GM12892 (cell line): ENCODE measurements around the gene CD276.

Experiments
- DNase-seq: peaks from one replicate; pipeline ENCODE4 v3.0.0; 2011; ENCODE audit not compliant: insufficient read length
- FAIRE-seq: peaks from 2 replicates; lab custom pipeline; 2011; peaks lifted over from hg19 to GRCh38; lab: Jason Lieb, UNC
- POLR2A ChIP-seq: IDR thresholded peaks from 2 replicates; pipeline ENCODE4 v1.6.1; 2011; ENCODE audit warnings: low read depth, low read length, control low read depth
- POLR2AphosphoS5 ChIP-seq: IDR thresholded peaks from 2 replicates; pipeline ENCODE4 v1.6.1; 2011; ENCODE audit warnings: low read depth, low read length, control low read depth
- TAF1 ChIP-seq: IDR thresholded peaks from 2 replicates; pipeline ENCODE4 v1.6.1; 2011; ENCODE audit warnings: low read depth, mild to moderate bottlenecking, control low read depth, low read length, borderline replicate concordance

Gene CD276

DNA sequence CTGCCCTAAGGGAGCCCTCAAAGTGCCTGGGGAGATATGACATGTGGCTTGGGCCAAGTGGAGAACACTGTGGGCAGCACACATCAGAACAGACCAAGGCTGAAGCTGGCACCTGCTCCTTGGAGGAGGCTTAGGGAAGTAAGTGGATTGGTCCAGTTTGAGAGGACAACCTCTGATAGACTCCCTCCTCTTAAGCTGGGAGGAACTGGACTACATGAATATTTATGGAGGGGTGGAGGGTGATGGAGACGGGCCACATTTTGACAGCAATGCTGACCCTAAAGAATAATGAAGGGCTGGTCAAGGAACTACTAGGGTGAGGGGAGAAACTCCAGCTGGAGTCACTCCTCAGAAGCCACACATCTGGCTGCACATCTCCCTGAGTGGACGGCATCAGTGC is 6.5 kb upstream of the CD276 start:
- no peak for DNase-seq
- no peak for FAIRE-seq
- TF ChIP-seq POLR2A (no peak), POLR2AphosphoS5 (no peak), TAF1 (no peak)

DNA sequence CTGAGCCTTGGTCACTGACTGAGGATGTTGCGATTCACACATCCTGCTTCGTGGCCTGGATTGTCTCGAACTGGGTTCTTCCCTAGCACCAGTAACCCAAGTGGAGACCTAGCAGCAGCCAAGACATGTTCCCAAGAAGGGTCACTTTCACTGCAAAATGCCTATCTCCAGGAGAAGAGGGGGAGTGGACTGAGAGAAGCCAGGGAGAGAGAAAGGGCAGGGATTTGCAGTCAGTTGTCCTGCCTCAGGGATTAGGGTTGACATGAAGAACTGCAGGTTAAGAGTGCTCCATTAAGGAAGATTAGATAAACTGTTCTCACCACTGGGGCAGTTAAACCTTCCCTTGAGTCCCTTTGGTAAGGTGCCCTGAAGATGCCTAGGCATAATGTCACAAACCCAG is 5.7 kb upstream of the CD276 start:
- no peak for DNase-seq

DNA sequence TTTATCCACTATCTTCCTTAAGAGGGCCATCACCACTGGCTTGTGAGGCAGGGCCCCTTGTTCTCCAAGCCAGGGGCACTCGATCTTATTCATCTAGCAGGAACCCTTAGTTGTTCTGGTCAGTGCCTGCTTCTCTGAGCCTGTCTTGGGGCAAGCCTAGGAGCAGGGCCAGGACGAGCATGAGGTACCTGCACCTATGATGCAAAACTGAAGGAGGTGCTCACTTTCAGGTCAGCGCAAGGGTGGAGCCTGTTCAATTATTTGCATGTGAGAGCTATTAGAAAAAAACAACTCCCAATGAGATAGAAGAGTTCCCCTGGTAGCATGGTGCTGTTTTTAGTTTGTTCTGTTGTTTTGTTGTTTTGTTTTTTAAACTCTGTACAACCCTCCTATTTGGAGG is 5.0 kb upstream of the CD276 start:
- FAIRE-seq: no peak
- no peak for DNase-seq
- TF ChIP-seq POLR2AphosphoS5 (no peak), POLR2A (no peak), TAF1 (no peak)

More for the DNA sequence above, 5.7 kb upstream of the CD276 start:
- TF ChIP-seq TAF1 (no peak), POLR2A (no peak), POLR2AphosphoS5 (no peak)
- no peak for FAIRE-seq

DNA sequence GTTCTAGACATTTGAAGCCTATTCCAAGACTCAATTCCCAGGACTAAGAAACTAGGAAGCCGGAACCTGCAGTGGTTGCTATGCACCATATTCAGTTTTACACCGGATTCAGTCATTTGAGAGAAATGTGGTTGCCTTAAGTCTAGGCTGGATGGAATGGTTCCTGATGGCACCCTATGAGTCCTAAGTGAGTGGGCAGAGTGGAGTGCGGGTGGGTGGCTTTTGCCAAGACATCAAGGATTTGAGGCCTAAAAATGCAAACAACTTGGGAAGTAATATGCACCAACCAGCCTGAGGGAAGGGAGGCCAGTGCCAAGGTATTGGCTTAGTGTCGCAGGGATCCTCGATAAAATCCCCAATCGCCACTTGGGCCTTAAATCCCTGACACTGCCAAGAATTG is 4.2 kb upstream of the CD276 start:
- DNase-seq (no peak), FAIRE-seq (no peak)
- TF ChIP-seq TAF1 (no peak), POLR2A (no peak), POLR2AphosphoS5 (no peak)

DNA sequence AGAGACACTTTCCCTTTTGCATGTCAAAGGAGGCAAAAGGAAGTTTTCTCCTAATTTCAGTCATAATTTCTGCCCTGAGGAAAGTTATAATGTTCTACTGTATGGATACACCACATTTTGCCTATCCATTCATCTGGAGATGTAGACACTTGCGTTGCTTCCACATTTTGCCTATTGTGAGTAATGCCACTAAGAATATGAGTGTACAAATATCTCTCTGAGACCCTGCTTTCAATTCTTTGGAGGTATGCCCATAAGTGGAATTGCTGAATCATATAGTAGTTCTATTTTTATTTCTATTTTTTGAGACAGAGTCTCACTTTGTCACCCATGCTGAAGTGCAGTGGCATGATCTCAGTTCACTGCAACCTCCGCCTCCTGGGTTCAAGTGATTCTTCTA is 3.6 kb upstream of the CD276 start:
- FAIRE-seq (no peak), DNase-seq (no peak)
- no peak for TF ChIP-seq POLR2A
- no peak for TF ChIP-seq POLR2AphosphoS5
- no peak for TF ChIP-seq TAF1

DNA sequence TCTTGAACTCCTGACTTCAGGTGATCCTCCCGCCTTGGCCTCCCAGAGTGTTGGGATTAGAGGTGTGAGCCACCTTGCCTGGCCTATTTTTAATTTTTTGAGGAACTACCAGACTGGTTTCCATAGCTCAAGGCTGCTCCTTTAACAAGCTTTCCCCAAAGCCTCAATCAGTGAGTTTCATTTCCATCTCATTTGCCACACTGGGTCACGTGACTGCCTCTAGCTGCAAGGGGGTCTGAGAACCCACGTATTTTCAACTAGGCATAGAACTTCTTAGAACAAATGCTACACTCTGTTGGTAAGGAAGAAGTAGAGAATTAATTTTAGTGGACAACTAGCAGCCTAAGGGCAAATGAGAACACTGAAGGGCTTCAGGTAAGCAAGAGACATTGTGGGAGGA is 3.1 kb upstream of the CD276 start:
- DNase-seq (no peak), FAIRE-seq (no peak)
- no peak for TF ChIP-seq TAF1
- no peak for TF ChIP-seq POLR2AphosphoS5
- no peak for TF ChIP-seq POLR2A

DNA sequence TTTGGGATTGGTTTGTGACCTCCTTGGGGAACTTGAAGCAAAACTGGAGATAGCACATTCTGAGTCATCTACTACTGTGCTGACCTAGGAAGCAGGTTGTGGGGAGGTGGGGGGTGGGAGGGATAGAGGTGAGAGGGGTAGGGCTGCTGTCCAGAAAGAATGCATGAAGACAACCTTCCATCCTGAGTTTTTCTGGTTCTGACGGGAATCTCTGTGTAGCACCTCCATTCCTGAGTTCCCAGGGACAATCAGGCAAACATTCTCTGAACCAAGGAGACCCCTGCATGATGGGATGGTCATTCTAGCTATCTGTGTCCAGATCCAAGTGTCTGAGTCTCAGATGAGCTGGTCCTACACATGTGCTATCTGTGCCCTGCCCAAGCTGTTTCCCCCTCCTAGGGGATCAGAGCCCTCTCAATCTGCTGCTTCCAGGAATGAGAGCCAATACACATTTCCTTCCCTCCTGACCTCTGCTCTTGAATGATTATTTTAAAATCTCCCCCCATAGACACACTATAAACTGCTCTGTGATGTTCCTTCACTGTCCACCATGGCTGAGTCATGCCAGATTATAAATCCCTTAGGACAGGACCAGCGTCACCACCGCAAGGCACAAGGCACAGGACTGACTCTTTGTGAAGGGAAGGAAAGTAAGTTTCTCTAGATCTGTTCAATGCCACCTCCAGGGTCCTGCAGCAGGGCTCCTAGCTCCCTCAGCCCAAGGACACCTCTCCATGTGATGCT is 2.2 kb upstream of the CD276 start:
- no peak for TF ChIP-seq POLR2A
- TF ChIP-seq TAF1: no peak
- no peak for TF ChIP-seq POLR2AphosphoS5
- no peak for DNase-seq
- FAIRE-seq: no peak

DNA sequence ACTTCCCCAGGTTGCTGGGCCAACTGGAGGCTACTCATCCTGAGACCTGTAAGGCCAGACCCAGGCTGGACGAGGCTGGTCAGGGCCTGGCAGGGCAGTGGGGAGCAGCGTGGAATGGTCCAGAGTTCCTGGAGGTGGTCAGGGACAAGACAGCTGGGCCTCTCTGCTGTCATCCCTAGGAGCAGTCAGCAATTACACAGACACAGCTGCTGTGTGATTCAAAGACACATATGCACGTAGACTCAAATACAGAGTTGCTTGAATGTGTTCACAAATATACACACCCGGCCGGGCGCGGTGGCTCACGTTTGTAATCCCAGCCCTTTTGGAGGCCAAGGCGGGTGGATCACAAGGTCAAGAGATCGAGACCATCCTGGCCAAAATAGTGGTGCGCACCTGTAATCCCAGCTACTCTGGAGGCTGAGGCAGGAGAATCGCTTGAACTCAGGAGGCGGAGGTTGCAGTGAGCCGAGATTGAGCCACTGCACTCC is 1.5 kb upstream of the CD276 start:
- FAIRE-seq (no peak), DNase-seq (no peak)
- TF ChIP-seq TAF1: no peak
- no peak for TF ChIP-seq POLR2A
- TF ChIP-seq POLR2AphosphoS5: no peak

DNA sequence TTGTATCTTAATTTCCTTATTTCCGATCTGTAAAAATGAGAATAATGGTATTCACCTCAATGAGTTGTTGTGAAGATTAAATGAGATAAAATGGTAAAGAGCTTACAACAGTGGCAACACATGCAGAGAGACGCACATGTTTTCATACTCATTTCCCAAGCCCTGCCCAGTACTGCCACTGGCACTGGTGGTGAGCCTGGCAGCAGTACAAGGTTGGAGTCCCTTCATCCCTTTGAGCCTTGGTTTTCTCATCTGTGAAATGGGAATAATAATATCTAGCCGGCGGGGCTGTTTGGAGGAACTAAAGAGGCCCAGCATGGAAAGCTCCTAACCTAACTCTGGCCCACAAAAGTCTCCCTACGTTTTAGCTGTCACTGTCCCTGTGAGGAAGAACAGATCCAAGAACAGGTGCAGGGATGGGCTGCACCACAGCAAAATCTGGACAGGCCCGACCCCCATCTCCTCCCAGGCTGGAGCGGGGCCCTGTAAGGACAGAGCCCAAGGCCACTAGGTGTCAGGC is 866 bp upstream of the CD276 start:
- DNase-seq: no peak
- FAIRE-seq: no peak

DNA sequence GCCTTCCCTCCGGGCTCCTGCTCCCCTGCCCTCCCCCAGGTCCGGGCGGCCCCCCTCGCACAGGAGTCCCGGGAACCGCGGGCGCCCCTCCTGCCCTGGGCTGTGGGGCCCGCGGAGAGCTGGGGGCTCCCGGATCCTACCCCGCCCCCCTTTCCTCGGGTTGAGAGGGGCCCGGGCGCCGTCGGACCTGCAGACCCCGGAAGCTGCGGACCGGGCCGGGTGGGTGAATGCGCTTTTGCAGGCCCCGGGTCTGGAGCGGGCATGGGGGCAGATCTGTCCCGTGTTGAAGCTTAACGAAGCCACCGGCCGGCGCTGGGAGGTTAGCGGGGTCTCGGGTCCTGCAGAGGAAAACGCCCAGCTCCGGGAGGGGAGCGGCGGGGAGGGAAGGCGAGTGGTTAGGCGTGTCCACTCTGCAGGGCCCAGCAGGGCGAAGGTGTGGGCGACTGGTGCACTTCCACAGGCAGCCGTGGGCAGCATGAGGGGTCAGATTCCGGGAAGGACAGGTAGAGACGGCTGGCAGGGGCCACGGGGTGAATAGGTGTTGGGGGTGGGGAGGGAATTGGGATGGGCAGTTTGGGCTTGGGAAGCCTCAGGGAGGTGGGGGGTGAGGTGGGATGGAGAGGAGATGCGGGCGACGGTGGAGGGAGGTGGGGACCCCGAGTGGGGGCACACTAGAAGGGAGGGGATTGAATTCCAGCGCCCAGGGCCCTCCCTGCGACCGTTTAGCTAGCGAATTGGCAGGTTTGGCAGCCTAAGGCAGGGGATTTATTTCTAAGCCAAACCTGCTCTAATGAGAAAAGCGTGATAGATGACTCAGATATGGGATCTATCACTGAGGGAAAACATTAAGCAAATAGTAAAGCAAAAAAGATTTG is 635 bp downstream of the CD276 start:
- TF ChIP-seq TAF1 (no peak), POLR2A (no peak), POLR2AphosphoS5 (no peak)
- DNase-seq: no peak

More for the DNA sequence above, 866 bp upstream of the CD276 start:
- TF ChIP-seq POLR2A (no peak), TAF1 (no peak), POLR2AphosphoS5 (no peak)

DNA sequence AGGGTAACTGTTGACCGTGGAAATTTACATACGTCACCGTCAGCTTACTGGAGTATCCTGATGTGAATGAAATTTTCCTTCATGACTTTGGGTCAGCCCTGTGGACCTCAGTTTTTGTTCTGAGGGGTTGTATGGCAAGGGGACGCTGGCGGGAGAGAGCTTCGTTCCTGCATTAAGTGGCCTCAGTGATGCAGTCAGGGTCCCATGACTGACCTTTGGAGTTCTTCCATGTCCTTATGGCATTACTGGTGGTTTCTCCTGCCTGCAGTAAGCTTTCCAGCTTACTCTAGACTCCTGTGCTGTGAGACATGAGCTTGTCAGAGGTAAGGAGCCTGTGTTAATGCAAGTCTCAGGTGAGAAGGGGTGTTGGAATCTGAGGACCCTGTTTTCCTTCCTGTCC is 1.8 kb downstream of the CD276 start:
- no peak for DNase-seq
- TF ChIP-seq POLR2A (no peak), TAF1 (no peak), POLR2AphosphoS5 (no peak)
- FAIRE-seq: no peak

More for the DNA sequence above, 635 bp downstream of the CD276 start:
- no peak for FAIRE-seq

DNA sequence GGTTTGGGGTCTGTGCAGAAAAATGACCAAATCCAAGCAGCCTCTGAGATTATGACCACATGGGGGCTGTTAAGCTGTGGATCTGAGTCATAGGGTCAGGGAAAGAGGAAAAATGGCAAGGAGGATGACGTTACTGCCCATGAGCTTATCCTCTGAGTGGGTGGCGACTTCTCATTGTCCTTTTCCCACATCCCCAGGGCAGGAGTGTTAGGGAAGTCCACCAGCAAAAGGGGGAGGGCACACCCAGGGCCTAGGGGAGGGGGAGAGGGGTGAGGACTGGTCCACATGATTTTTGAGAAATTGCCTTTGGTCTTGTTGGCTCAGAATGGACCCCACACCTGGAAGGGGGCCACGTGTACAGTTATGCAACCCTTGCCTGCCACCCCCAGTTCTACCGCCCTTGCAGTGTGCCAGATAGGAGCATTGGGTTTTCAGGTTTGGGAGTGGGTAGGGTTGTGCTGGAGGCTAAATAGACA is 2.6 kb downstream of the CD276 start:
- DNase-seq (no peak), FAIRE-seq (no peak)
- TF ChIP-seq POLR2AphosphoS5: no peak
- TF ChIP-seq TAF1: no peak
- no peak for TF ChIP-seq POLR2A
